CD4-positive, CD25-positive, alpha-beta regulatory T cell (primary cell): ENCODE data around the gene LIPT2. TPM values are rescaled to one million over a fixed set of nuclear protein-coding genes. Genes with fewer than 3 reads are reported as not detected.
A peak's percentile ranks its signal among the peaks of the same experiment; 100 is the strongest.

Experiments
- ATAC-seq, 2 donors: fragments of 150-1000 bp; cut with Tn5 transposase; one replicate each; pipeline ENCODE4 v1.10.0; 2021; ENCODE audit warnings: low read depth in 2 of 2, moderate number of reproducible peaks in 2 of 2, moderate library complexity in 1 of 2
- DNase-seq, 3 donors: peaks; one replicate each; pipeline versions ENCODE4 v3.0.0 to v3.0.0-alpha.2; 2012 to 2022; ENCODE audit warnings: mixed read lengths in 1 of 3
- H3K27ac ChIP-seq: one replicate; pipeline ENCODE4 v1.7.0; 2013; ENCODE audit warnings: mild to moderate bottlenecking, low read length; ENCODE audit not compliant: insufficient read depth, poor library complexity, severe bottlenecking
- H3K27me3 ChIP-seq: one replicate; pipeline ENCODE4 v1.7.0; 2013; ENCODE audit warnings: low read length; ENCODE audit not compliant: control insufficient read depth, insufficient read depth
- H3K36me3 ChIP-seq: one replicate; pipeline ENCODE4 v1.7.0; 2013; ENCODE audit warnings: mild to moderate bottlenecking, low read length, moderate library complexity; ENCODE audit not compliant: control insufficient read depth, insufficient read depth
- H3K4me1 ChIP-seq: 2 replicates; pipeline ENCODE4 v1.7.0; 2013; ENCODE audit warnings: mild to moderate bottlenecking, low read length; ENCODE audit not compliant: insufficient read depth, control insufficient read depth, poor library complexity, severe bottlenecking
- H3K4me3 ChIP-seq: one replicate; pipeline ENCODE4 v1.7.0; 2013; ENCODE audit warnings: low read depth, mild to moderate bottlenecking, low read length, moderate library complexity
- H3K9me3 ChIP-seq, 2 experiments: 1 replicate in 1 of 2; 2 replicates in 1 of 2; pipeline ENCODE4 v1.7.0; 2013; ENCODE audit warnings: low read length in 2 of 2, mild to moderate bottlenecking in 1 of 2, moderate library complexity in 1 of 2; ENCODE audit not compliant: control insufficient read depth in 2 of 2
- H3K27ac Mint-ChIP-seq, 3 donors: one replicate each; pipeline ENCODE4 v1.8.0; 2020 to 2022; ENCODE audit warnings: mild to moderate bottlenecking in 3 of 3, mixed read lengths in 3 of 3, moderate library complexity in 2 of 3
- H3K27me3 Mint-ChIP-seq: one replicate; pipeline ENCODE4 v1.8.0; 2022; ENCODE audit warnings: mild to moderate bottlenecking, mixed read lengths
- H3K36me3 Mint-ChIP-seq: one replicate; pipeline ENCODE4 v1.8.0; 2020; ENCODE audit warnings: mixed read lengths
- H3K4me1 Mint-ChIP-seq, 4 donors: one replicate each; pipeline ENCODE4 v1.8.0; 2020 to 2022; ENCODE audit warnings: mixed read lengths in 4 of 4, mild to moderate bottlenecking in 1 of 4
- H3K4me3 Mint-ChIP-seq, 4 donors: one replicate each; pipeline ENCODE4 v1.8.0; 2020 to 2022; ENCODE audit warnings: mild to moderate bottlenecking in 4 of 4, mixed read lengths in 4 of 4, moderate library complexity in 3 of 4
- H3K9me3 Mint-ChIP-seq, 7 donors: one replicate each; pipeline ENCODE4 v1.8.0; 2020 to 2022; ENCODE audit warnings: mixed read lengths in 7 of 7, mild to moderate bottlenecking in 3 of 7, moderate library complexity in 2 of 7
- polyA plus RNA-seq, 4 donors: library from polyadenylated mRNA; unstranded; fragments of 300-500 nt; fragmentation: Illumina TruSeq; gene quantifications; one replicate each; pipeline ENCODE4 v1.2.3, GENCODE V29; 2021
- total RNA-seq: library from RNA; stranded (reverse); gene quantifications from one replicate; pipeline ENCODE4 v1.2.3, GENCODE V29; 2022

The LIPT2 gene
- total and polyA plus RNA-seq, 5 donors from 2014 or later: 6.1 to 20.7 (median 12.3) TPM

GRCh38 chr11:74450318-74450717, 43.2 kb downstream of the LIPT2 start:
- Histone ChIP-seq H3K36me3 (no peaks in the 10 kb centered on the region), H3K9me3 (no peaks in the 10 kb centered on the region), H3K4me3 (no peak overlapping the region), H3K4me1 (no peaks in the 10 kb centered on the region), H3K27ac (no peak overlapping the region), H3K27me3 (no peaks in the 10 kb centered on the region)
- no peak for DNase-seq
- no peak for ATAC-seq
- H3K36me3 Mint-ChIP-seq: no peaks in the 10 kb centered on the region
- no peak overlapping the region for H3K4me3 Mint-ChIP-seq
- H3K27ac Mint-ChIP-seq: no peak overlapping the region
- H3K9me3 Mint-ChIP-seq: peaks cover 0 to 1% (median 0%) of the 10 kb centered on the region in 7 donors
- H3K4me1 Mint-ChIP-seq: peaks cover 0 to 6% (median 2%) of the 10 kb centered on the region in 4 donors
- peaks cover 4% of the 10 kb centered on the region for H3K27me3 Mint-ChIP-seq

DNA sequence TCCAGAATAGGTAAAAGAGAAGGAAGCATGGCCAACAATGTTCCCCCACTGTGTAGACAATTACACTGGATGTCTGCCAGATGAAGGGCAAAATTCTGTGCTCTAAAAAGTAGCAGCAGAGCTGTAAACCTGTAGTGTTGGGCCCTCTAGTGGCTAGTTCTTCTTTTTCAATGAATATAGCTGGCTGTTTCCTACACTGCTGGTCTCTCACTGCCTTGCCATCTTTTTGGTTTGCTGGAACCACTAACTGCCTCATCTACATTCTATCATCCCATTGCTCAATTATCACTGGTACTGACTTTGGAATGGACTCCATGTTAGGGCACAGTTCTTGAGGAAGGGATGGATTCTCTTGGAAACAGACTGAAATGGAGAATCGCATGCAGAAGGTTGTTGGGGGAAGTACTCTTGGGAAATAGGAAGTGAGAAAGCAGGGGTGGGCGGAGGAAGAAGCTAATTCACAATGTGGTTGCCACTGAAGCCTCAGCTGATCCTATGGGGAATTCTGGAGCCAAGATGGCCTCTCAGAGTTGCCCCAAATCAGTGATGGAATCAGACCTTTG, 44.1 kb downstream of the LIPT2 start:
- H3K9me3 ChIP-seq: no peaks in the 10 kb centered on the region
- Mint-ChIP-seq H3K27me3 (peaks cover 4% of the 10 kb centered on the region), H3K4me1 (peaks cover 0 to 6% (median 2%) of the 10 kb centered on the region in 4 donors), H3K36me3 (no peaks in the 10 kb centered on the region), H3K4me3 (no peak overlapping the region), H3K9me3 (peaks cover 0 to 1% (median 0%) of the 10 kb centered on the region in 7 donors), H3K27ac (no peak overlapping the region)
- H3K27ac ChIP-seq: no peak overlapping the region
- H3K36me3 ChIP-seq: no peaks in the 10 kb centered on the region
- H3K4me1 ChIP-seq: no peaks in the 10 kb centered on the region
- DNase-seq (peak; percentile 22 to 75 (median 71)), ATAC-seq (peak; percentile 81 to 84)
- H3K4me3 ChIP-seq: no peak overlapping the region
- H3K27me3 ChIP-seq: no peaks in the 10 kb centered on the region

GRCh38 chr11:74447720-74448119, 45.8 kb downstream of the LIPT2 start:
- DNase-seq: no peak

GRCh38 chr11:74446532-74446938, 47.0 kb downstream of the LIPT2 start:
- ATAC-seq: no peak
- Mint-ChIP-seq H3K36me3 (no peaks in the 10 kb centered on the region), H3K9me3 (no peaks in the 10 kb centered on the region)

More at GRCh38 chr11:74447720-74448119, 45.8 kb downstream of the LIPT2 start:
- ATAC-seq: no peak
- H3K27ac Mint-ChIP-seq: no peak overlapping the region
- peaks cover 4% of the 10 kb centered on the region for H3K27me3 Mint-ChIP-seq
- no peak overlapping the region for H3K4me3 Mint-ChIP-seq
- H3K27ac ChIP-seq: no peak overlapping the region
- peaks cover 0 to 1% (median 0%) of the 10 kb centered on the region in 7 donors for H3K9me3 Mint-ChIP-seq
- H3K9me3 ChIP-seq: no peaks in the 10 kb centered on the region
- peaks cover 0 to 6% (median under 1%) of the 10 kb centered on the region in 4 donors for H3K4me1 Mint-ChIP-seq
- H3K4me1 ChIP-seq: no peaks in the 10 kb centered on the region
- H3K36me3 Mint-ChIP-seq: no peaks in the 10 kb centered on the region
- H3K36me3 ChIP-seq: no peaks in the 10 kb centered on the region
- H3K4me3 ChIP-seq: no peak overlapping the region
- no peaks in the 10 kb centered on the region for H3K27me3 ChIP-seq

DNA sequence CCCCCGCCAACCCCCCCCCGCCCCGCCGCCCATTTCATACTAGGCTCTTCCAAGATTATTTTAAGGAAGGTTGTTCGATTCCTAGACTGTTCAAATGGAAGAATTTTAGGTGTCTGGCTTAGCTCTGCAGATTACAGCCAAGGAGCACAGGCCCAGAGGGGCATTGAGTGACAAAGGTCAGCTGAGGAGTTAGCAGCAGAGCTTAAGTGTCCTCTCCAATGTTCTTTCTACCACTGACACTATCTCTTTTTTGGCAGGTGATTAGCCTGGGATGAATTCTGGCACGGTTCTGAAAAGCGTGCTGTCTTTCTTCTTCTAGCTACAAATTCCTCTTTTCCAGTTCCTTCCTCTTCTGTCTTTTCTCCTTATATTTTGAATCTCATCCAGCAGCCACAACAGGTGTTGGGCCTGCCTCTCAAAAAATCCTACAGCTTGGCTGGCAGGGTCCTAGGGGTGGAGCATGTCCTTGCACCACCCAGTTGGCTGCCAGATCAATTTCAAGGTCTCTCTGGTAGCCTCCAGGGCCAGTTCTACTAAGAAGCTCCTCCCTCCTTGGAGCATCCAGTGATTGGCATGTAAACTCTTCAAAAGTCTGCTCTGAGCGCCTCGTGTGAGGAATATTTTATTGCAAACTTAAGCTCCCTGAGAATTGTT, 49.2 kb downstream of the LIPT2 start:
- H3K4me3 ChIP-seq: no peak overlapping the region
- Mint-ChIP-seq H3K4me1 (peaks cover 0 to 4% (median 0%) of the 10 kb centered on the region in 4 donors), H3K27me3 (peaks cover 4% of the 10 kb centered on the region), H3K4me3 (no peak overlapping the region), H3K9me3 (no peaks in the 10 kb centered on the region), H3K36me3 (no peaks in the 10 kb centered on the region), H3K27ac (no peak overlapping the region)
- H3K4me1 ChIP-seq: no peaks in the 10 kb centered on the region
- no peak for ATAC-seq
- no peaks in the 10 kb centered on the region for H3K36me3 ChIP-seq
- H3K27ac ChIP-seq: no peak overlapping the region
- no peaks in the 10 kb centered on the region for H3K27me3 ChIP-seq
- H3K9me3 ChIP-seq: peaks cover 1 to 15% of the 10 kb centered on the region in 2 experiments
- DNase-seq: no peak

More at GRCh38 chr11:74446532-74446938, 47.0 kb downstream of the LIPT2 start:
- peak overlapping the region in 1 of 3 donors; percentile 4 for H3K27ac Mint-ChIP-seq
- Histone ChIP-seq H3K4me3 (no peak overlapping the region), H3K27me3 (no peaks in the 10 kb centered on the region), H3K9me3 (no peaks in the 10 kb centered on the region), H3K4me1 (no peaks in the 10 kb centered on the region), H3K27ac (no peak overlapping the region), H3K36me3 (no peaks in the 10 kb centered on the region)
- no peak for DNase-seq
- peaks cover 0 to 6% (median under 1%) of the 10 kb centered on the region in 4 donors for H3K4me1 Mint-ChIP-seq
- H3K27me3 Mint-ChIP-seq: peaks cover 4% of the 10 kb centered on the region
- no peak overlapping the region for H3K4me3 Mint-ChIP-seq

GRCh38 chr11:74443071-74443864, 50.3 kb downstream of the LIPT2 start:
- Mint-ChIP-seq H3K9me3 (no peaks in the 10 kb centered on the region), H3K27me3 (peaks cover 4% of the 10 kb centered on the region)

GRCh38 chr11:74442636-74443035, 50.9 kb downstream of the LIPT2 start:
- no peak overlapping the region for H3K4me3 Mint-ChIP-seq
- no peak for DNase-seq
- Histone ChIP-seq H3K4me1 (no peaks in the 10 kb centered on the region), H3K9me3 (peaks cover 1 to 15% of the 10 kb centered on the region in 2 experiments), H3K27ac (no peak overlapping the region), H3K4me3 (no peak overlapping the region), H3K27me3 (no peaks in the 10 kb centered on the region), H3K36me3 (no peaks in the 10 kb centered on the region)
- H3K9me3 Mint-ChIP-seq: no peaks in the 10 kb centered on the region
- H3K4me1 Mint-ChIP-seq: no peaks in the 10 kb centered on the region
- no peak for ATAC-seq
- no peaks in the 10 kb centered on the region for H3K36me3 Mint-ChIP-seq
- no peak overlapping the region for H3K27ac Mint-ChIP-seq
- peaks cover 3% of the 10 kb centered on the region for H3K27me3 Mint-ChIP-seq

More at GRCh38 chr11:74443071-74443864, 50.3 kb downstream of the LIPT2 start:
- no peak overlapping the region for H3K27ac Mint-ChIP-seq
- Histone ChIP-seq H3K27me3 (no peaks in the 10 kb centered on the region), H3K27ac (no peak overlapping the region), H3K36me3 (no peaks in the 10 kb centered on the region), H3K9me3 (peaks cover 1 to 15% of the 10 kb centered on the region in 2 experiments), H3K4me1 (no peaks in the 10 kb centered on the region), H3K4me3 (no peak overlapping the region)
- no peaks in the 10 kb centered on the region for H3K4me1 Mint-ChIP-seq
- no peaks in the 10 kb centered on the region for H3K36me3 Mint-ChIP-seq
- no peak for DNase-seq
- no peak overlapping the region for H3K4me3 Mint-ChIP-seq
- ATAC-seq: no peak
